Measurements from ENCODE around the gene MBNL3.
"Not testable (repeated sequence)": the region's sequence is repeated elsewhere in the genome, so short reads cannot be mapped to it uniquely, and the experiment has no call there.

The MBNL3 gene

GRCh38 chrX:132367984-132368383 lies 120.9 kb downstream of the MBNL3 start:
- FAIRE-seq = no peak

GRCh38 chrX:132367314-132367713 lies 121.5 kb downstream of the MBNL3 start:
- no peak for FAIRE-seq

GRCh38 chrX:132365490-132365889 lies 123.3 kb downstream of the MBNL3 start:
- no peak for FAIRE-seq

- FAIRE-seq = no peak
These were observed 124.5 kb downstream of the MBNL3 start for GRCh38 chrX:132364313-132364712.

- FAIRE-seq = no peak
These were observed 135.4 kb downstream of the MBNL3 start for GRCh38 chrX:132353430-132353829.

- no peak for FAIRE-seq
These were observed 152.7 kb downstream of the MBNL3 start for GRCh38 chrX:132336172-132336571.

- no peak for FAIRE-seq
These were observed 155.5 kb downstream of the MBNL3 start for GRCh38 chrX:132333351-132333750.

- FAIRE-seq = no peak
These were observed 157.3 kb downstream of the MBNL3 start for GRCh38 chrX:132331532-132331931.

- no peak for FAIRE-seq
These were observed 157.8 kb downstream of the MBNL3 start for GRCh38 chrX:132331000-132331399.

- FAIRE-seq = no peak
These were observed 158.6 kb downstream of the MBNL3 start for GRCh38 chrX:132330156-132330729.

GRCh38 chrX:132326960-132327359 lies 161.9 kb downstream of the MBNL3 start:
- not testable (repeated sequence) for FAIRE-seq
